Transverse colon (tissue), 4 donors: ENCODE data around the gene ATL2. TPM values are rescaled to one million over a fixed set of nuclear protein-coding genes. Genes with fewer than 3 reads are reported as not detected.

ENCODE experiments used
- DNase-seq: peaks from one replicate; pipeline ENCODE4 v3.0.0-alpha.2; 2019
- H3K27ac ChIP-seq, 4 donors: fragments of 200-600 bp; sonication (generic); 2 replicates each; pipeline ENCODE4 v1.5.1; 2016 to 2018; ENCODE audit warnings: inconsistent platforms in 4 of 4
- H3K27me3 ChIP-seq: fragments of 200-600 bp; sonication (generic); 2 replicates; pipeline ENCODE4 v1.5.1; 2017; ENCODE audit warnings: inconsistent platforms
- H3K36me3 ChIP-seq, 4 donors: fragments of 200-600 bp; sonication (generic); 2 replicates each; pipeline ENCODE4 v1.5.1; 2017 to 2019; ENCODE audit warnings: inconsistent platforms in 4 of 4
- H3K4me1 ChIP-seq, 4 donors: fragments of 200-600 bp; sonication (generic); 2 replicates each; pipeline ENCODE4 v1.5.1; 2017 to 2020; ENCODE audit warnings: inconsistent platforms in 4 of 4
- H3K4me3 ChIP-seq, 4 donors: fragments of 200-600 bp; sonication (generic); 1 replicate in 1 of 4; 2 replicates in 3 of 4; pipeline versions ENCODE4 v1.5.1 to v1.6.1; 2017 to 2019; ENCODE audit warnings: inconsistent platforms in 4 of 4
- H3K9me3 ChIP-seq, 2 donors: fragments of 200-600 bp; sonication (generic); 2 replicates each; pipeline ENCODE4 v1.5.1; 2017 to 2019; ENCODE audit warnings: inconsistent platforms in 2 of 2
- CTCF ChIP-seq, 5 experiments: fragments of 200-600 bp in 3 of 5; fragments of 450-650 bp in 2 of 5; sonication (generic) in 3 of 5; IDR thresholded peaks; 1 replicate in 2 of 5; 2 replicates in 3 of 5; pipeline ENCODE4 v1.5.1; 2016 to 2017; ENCODE audit warnings: antibody characterized with exemption in 5 of 5, inconsistent platforms in 3 of 5, mild to moderate bottlenecking in 2 of 5, moderate library complexity in 1 of 5
- EP300 ChIP-seq: sonication (generic); formaldehyde crosslinking; IDR thresholded peaks from one replicate; pipeline ENCODE4 v1.6.1; 2017; ENCODE audit warnings: antibody characterized with exemption, low read depth
- POLR2A ChIP-seq: fragments of 450-650 bp; IDR thresholded peaks from one replicate; pipeline ENCODE4 v1.6.1; 2016; ENCODE audit warnings: antibody characterized with exemption, mild to moderate bottlenecking, moderate library complexity
- POLR2AphosphoS5 ChIP-seq, 3 donors: sonication (generic); formaldehyde crosslinking; IDR thresholded peaks; one replicate each; pipeline ENCODE4 v1.6.1; 2016; ENCODE audit warnings: antibody characterized with exemption in 3 of 3
- WGBS, 2 donors: methylation state at CpG; one replicate each; pipeline ENCODE4 v1.1.5; 2018; ENCODE audit warnings: low coverage in 1 of 2; 5-methylcytosine and 5-hydroxymethylcytosine counted together
- in situ Hi-C, 4 donors: fragments of 200-750 bp; cut with MboI; loops; one replicate each; pipeline versions ENCODE4 v1.15.0 to v1.15.1; 2017; ENCODE audit warnings: low sequenced_read_pairs in 3 of 4, low pct_ligation_motif_present in 1 of 4, low pct_unique_long_range_greater_than_20kb in 1 of 4
- intact Hi-C: fragments of 100-400 bp; cut with DNase I; formaldehyde crosslinking; loops from one replicate; pipeline ENCODE4 v1.15.1; 2023; ENCODE audit warnings: low total_unique reads
- total RNA-seq, 4 donors: library from RNA; depleted of rRNA; stranded (reverse); fragments of >200 nt; gene quantifications; one replicate each; pipeline ENCODE4 v1.1.0, GENCODE V29; 2016

Gene ATL2
- total RNA-seq, 4 donors from 2014 or later: 17.6 to 150 (median 69.1) TPM

- intact Hi-C loops: no loop called here
- WGBS, 2 donors: 95 to 100% methylated on average over 4 to 5 of the region's 5 CpGs
Observed at GRCh38 chr2:38254796-38255195, 122.3 kb downstream of the ATL2 start.

GRCh38 chr2:38251940-38252339 is 125.1 kb downstream of the ATL2 start:
- DNase-seq: no peak
- Histone ChIP-seq H3K27ac (no peak overlapping the region), H3K4me1 (no peaks in the 10 kb centered on the region), H3K27me3 (no peaks in the 10 kb centered on the region), H3K9me3 (no peaks in the 10 kb centered on the region), H3K36me3 (no peaks in the 10 kb centered on the region), H3K4me3 (no peak overlapping the region)
- 19 to 22% methylated on average over 1 of the region's 1 CpG for WGBS, 2 donors
- intact Hi-C loops (no loop called here), in situ Hi-C loops (loop anchor here in 1 of 4 donors (25.0 kb wide), 1 partner anchor 865 kb away; no protein-coding TSS in a partner anchor)
- TF ChIP-seq POLR2AphosphoS5 (IDR thresholded peaks at IDR 0.05): no peak
- TF ChIP-seq POLR2A: no peak
- no peak for TF ChIP-seq CTCF (IDR thresholded peaks at IDR 0.05)
- TF ChIP-seq EP300: no peak

More at GRCh38 chr2:38254796-38255195, 122.3 kb downstream of the ATL2 start:
- DNase-seq: no peak
- TF ChIP-seq POLR2AphosphoS5 (IDR thresholded peaks at IDR 0.05) (no peak), CTCF (IDR thresholded peaks at IDR 0.05) (no peak), EP300 (no peak), POLR2A (no peak)
- Histone ChIP-seq H3K36me3 (no peaks in the 10 kb centered on the region), H3K27me3 (no peaks in the 10 kb centered on the region), H3K27ac (no peak overlapping the region), H3K4me3 (no peak overlapping the region), H3K4me1 (no peaks in the 10 kb centered on the region), H3K9me3 (no peaks in the 10 kb centered on the region)
- in situ Hi-C loops: loop anchor here in 1 of 4 donors (25.0 kb wide), 1 partner anchor 867 kb away; no protein-coding TSS in a partner anchor

GRCh38 chr2:38248707-38249106 is 128.4 kb downstream of the ATL2 start:
- intact Hi-C loops: no loop called here

GRCh38 chr2:38248255-38248654 is 128.8 kb downstream of the ATL2 start:
- H3K9me3 ChIP-seq: no peaks in the 10 kb centered on the region
- in situ Hi-C loops (no loop called here), intact Hi-C loops (no loop called here)
- no peak overlapping the region for H3K4me3 ChIP-seq
- H3K27me3 ChIP-seq: no peaks in the 10 kb centered on the region
- peaks cover 0 to 4% (median 0%) of the 10 kb centered on the region in 4 donors for H3K4me1 ChIP-seq
- TF ChIP-seq EP300: no peak
- no peak for TF ChIP-seq CTCF (IDR thresholded peaks at IDR 0.05)
- no peak for TF ChIP-seq POLR2A
- no peak for TF ChIP-seq POLR2AphosphoS5 (IDR thresholded peaks at IDR 0.05)
- WGBS, 2 donors: 83 to 89% methylated on average over 3 to 4 of the region's 4 CpGs
- H3K27ac ChIP-seq: no peak overlapping the region
- H3K36me3 ChIP-seq: no peaks in the 10 kb centered on the region
- DNase-seq: no peak

More at GRCh38 chr2:38248707-38249106, 128.4 kb downstream of the ATL2 start:
- Histone ChIP-seq H3K36me3 (no peaks in the 10 kb centered on the region), H3K4me3 (no peak overlapping the region), H3K4me1 (peaks cover 0 to 4% (median 0%) of the 10 kb centered on the region in 4 donors), H3K27me3 (no peaks in the 10 kb centered on the region), H3K27ac (no peak overlapping the region), H3K9me3 (no peaks in the 10 kb centered on the region)
- no peak for TF ChIP-seq CTCF (IDR thresholded peaks at IDR 0.05)
- TF ChIP-seq POLR2A: no peak
- no peak for TF ChIP-seq EP300
- TF ChIP-seq POLR2AphosphoS5 (IDR thresholded peaks at IDR 0.05): no peak
- WGBS, 2 donors: 86 to 96% methylated on average over 2 of the region's 2 CpGs
- DNase-seq: no peak
- in situ Hi-C loops: no loop called here
